H9 (cell line): ENCODE results near the gene ST6GALNAC3. TPM values are rescaled to one million over a fixed set of nuclear protein-coding genes. Genes with fewer than 3 reads are reported as not detected.

Source experiments
- DNase-seq: peaks from one replicate; pipeline ENCODE4 v3.0.0-alpha.2; 2017
- H2AFZ ChIP-seq: one replicate; pipeline ENCODE4 v1.6.1; 2013; ENCODE audit warnings: mild to moderate bottlenecking, low read length, control low read depth, moderate library complexity
- H2AK5ac ChIP-seq: 2 replicates; pipeline ENCODE4 v1.6.1; 2013; ENCODE audit warnings: low read length, control low read depth, mixed read lengths; ENCODE audit not compliant: insufficient read length
- H2BK120ac ChIP-seq: one replicate; pipeline ENCODE4 v1.6.1; 2013; ENCODE audit warnings: low read depth, mild to moderate bottlenecking, low read length, control low read depth, inconsistent platforms; ENCODE audit not compliant: poor library complexity, severe bottlenecking
- H2BK12ac ChIP-seq: 2 replicates; pipeline ENCODE4 v1.6.1; 2013; ENCODE audit warnings: low read length, control low read depth, mixed read lengths, low read depth; ENCODE audit not compliant: insufficient read length
- H2BK15ac ChIP-seq: 2 replicates; pipeline ENCODE4 v1.6.1; 2013; ENCODE audit warnings: low read depth, low read length, control low read depth
- H2BK20ac ChIP-seq: one replicate; pipeline ENCODE4 v1.6.1; 2013; ENCODE audit warnings: low read depth, mild to moderate bottlenecking, low read length, control low read depth, inconsistent platforms; ENCODE audit not compliant: poor library complexity, severe bottlenecking
- H2BK5ac ChIP-seq: 2 replicates; pipeline ENCODE4 v1.6.1; 2013; ENCODE audit warnings: low read length, control low read depth, mixed read lengths; ENCODE audit not compliant: insufficient read length
- H3K14ac ChIP-seq: 2 replicates; pipeline ENCODE4 v1.6.1; 2013; ENCODE audit warnings: low read length, control low read depth; ENCODE audit not compliant: insufficient read depth
- H3K18ac ChIP-seq: 2 replicates; pipeline ENCODE4 v1.6.1; 2013; ENCODE audit warnings: low read depth, mild to moderate bottlenecking, mixed read lengths, low read length, control low read depth; ENCODE audit not compliant: insufficient read length
- H3K23ac ChIP-seq: 2 replicates; pipeline ENCODE4 v1.6.1; 2013; ENCODE audit warnings: low read length, control low read depth, mixed read lengths, low read depth; ENCODE audit not compliant: insufficient read length
- H3K23me2 ChIP-seq: 2 replicates; pipeline ENCODE4 v1.6.1; 2013; ENCODE audit warnings: low read depth, mild to moderate bottlenecking, mixed read lengths, low read length, control low read depth; ENCODE audit not compliant: insufficient read length, poor library complexity, severe bottlenecking
- H3K27ac ChIP-seq: 2 replicates; pipeline ENCODE4 v1.5.1; 2013; ENCODE audit warnings: low read length, control low read depth, mixed read lengths, low read depth; ENCODE audit not compliant: insufficient read length
- H3K27me3 ChIP-seq: 2 replicates; pipeline ENCODE4 v1.6.1; 2013; ENCODE audit warnings: low read length, control low read depth, inconsistent platforms; ENCODE audit not compliant: insufficient read depth
- H3K4ac ChIP-seq: 2 replicates; pipeline ENCODE4 v1.6.1; 2013; ENCODE audit warnings: low read depth, mild to moderate bottlenecking, control low read depth, inconsistent platforms, low read length, moderate library complexity
- H3K4me1 ChIP-seq: 2 replicates; pipeline ENCODE4 v1.6.1; 2013; ENCODE audit warnings: low read length, control low read depth, inconsistent platforms; ENCODE audit not compliant: insufficient read depth
- H3K4me2 ChIP-seq: 2 replicates; pipeline ENCODE4 v1.6.1; 2013; ENCODE audit warnings: low read length, control low read depth, mixed read lengths; ENCODE audit not compliant: insufficient read length, insufficient read depth
- H3K56ac ChIP-seq: 2 replicates; pipeline ENCODE4 v1.6.1; 2013; ENCODE audit warnings: low read depth, mild to moderate bottlenecking, mixed read lengths, low read length, control low read depth; ENCODE audit not compliant: insufficient read length
- H3K79me1 ChIP-seq: 2 replicates; pipeline ENCODE4 v1.6.1; 2013; ENCODE audit warnings: low read depth, mild to moderate bottlenecking, moderate library complexity, low read length, control low read depth, inconsistent platforms; ENCODE audit not compliant: insufficient read depth, poor library complexity, severe bottlenecking
- H3K79me2 ChIP-seq: 2 replicates; pipeline ENCODE4 v1.6.1; 2013; ENCODE audit warnings: low read length, control low read depth, inconsistent platforms; ENCODE audit not compliant: insufficient read depth
- H3K9ac ChIP-seq: 2 replicates; pipeline ENCODE4 v1.6.1; 2013; ENCODE audit warnings: low read length, control low read depth, mixed read lengths; ENCODE audit not compliant: insufficient read length; ENCODE audit errors: extremely low read depth
- H3K9me3 ChIP-seq: one replicate; pipeline ENCODE4 v1.6.1; 2013; ENCODE audit warnings: low read depth, low read length, inconsistent platforms; ENCODE audit not compliant: control insufficient read depth
- H3T11ph ChIP-seq: one replicate; pipeline ENCODE4 v1.6.1; 2013; ENCODE audit warnings: mild to moderate bottlenecking, low read length, control low read depth, inconsistent platforms
- H4K20me1 ChIP-seq: one replicate; pipeline ENCODE4 v1.6.1; 2013; ENCODE audit not compliant: control insufficient read depth, insufficient read length, insufficient read depth
- H4K5ac ChIP-seq: 2 replicates; pipeline ENCODE4 v1.6.1; 2013; ENCODE audit warnings: low read depth, mild to moderate bottlenecking, mixed read lengths, low read length, control low read depth; ENCODE audit not compliant: insufficient read length
- H4K8ac ChIP-seq: replicated peaks from 2 replicates; pipeline ENCODE4 v1.6.1; 2013; ENCODE audit warnings: low read length, control low read depth, mixed read lengths, low read depth; ENCODE audit not compliant: insufficient read length
- H4K91ac ChIP-seq: 2 replicates; pipeline ENCODE4 v1.6.1; 2013; ENCODE audit warnings: low read depth, mild to moderate bottlenecking, moderate library complexity, mixed read lengths, low read length, control low read depth; ENCODE audit not compliant: insufficient read length
- H3K27ac Mint-ChIP-seq, 3 experiments: 2 replicates in 2 of 3; 3 replicates in 1 of 3; pipeline ENCODE4 v1.8.0; 2020 to 2021; ENCODE audit warnings: mixed read lengths in 3 of 3, mild to moderate bottlenecking in 1 of 3, moderate library complexity in 1 of 3
- H3K27me3 Mint-ChIP-seq: 2 replicates; pipeline ENCODE4 v1.8.0; 2021; ENCODE audit warnings: low read depth, mild to moderate bottlenecking, moderate library complexity, mixed read lengths
- H3K36me3 Mint-ChIP-seq, 3 experiments: 2 replicates in 2 of 3; 3 replicates in 1 of 3; pipeline ENCODE4 v1.8.0; 2020 to 2021; ENCODE audit warnings: low read depth in 3 of 3, mixed read lengths in 3 of 3; ENCODE audit not compliant: insufficient read depth in 1 of 3
- H3K4me1 Mint-ChIP-seq, 2 experiments: 2 replicates each; pipeline ENCODE4 v1.8.0; 2020; ENCODE audit warnings: mixed read lengths in 2 of 2
- H3K4me3 Mint-ChIP-seq, 2 experiments: 2 replicates in 1 of 2; 3 replicates in 1 of 2; pipeline ENCODE4 v1.8.0; 2020 to 2021; ENCODE audit warnings: mild to moderate bottlenecking in 2 of 2, mixed read lengths in 2 of 2, moderate library complexity in 1 of 2
- H3K9me3 Mint-ChIP-seq, 2 experiments: 2 replicates in 1 of 2; 3 replicates in 1 of 2; pipeline ENCODE4 v1.8.0; 2020; ENCODE audit warnings: mild to moderate bottlenecking in 2 of 2, mixed read lengths in 2 of 2, moderate library complexity in 1 of 2
- WGBS: extraction: QIAGEN DNeasy Blood & Tissue Kit; methylation state at CpG from one replicate; pipeline ENCODE4 v1.1.7; 2013; ENCODE audit warnings: missing lambda C conversion rate, low lambda C conversion rate, mixed read lengths; ENCODE audit not compliant: insufficient read length; ENCODE audit errors: extremely low coverage; 5-methylcytosine and 5-hydroxymethylcytosine counted together
- total RNA-seq: library from RNA; stranded (reverse); gene quantifications from 2 replicates; pipeline ENCODE4 v1.2.1, GENCODE V29; 2021
- TF ChIP-seq, protein P1 (sequence below): fragments of 200-600 bp; sonication (generic); conservative IDR thresholded peaks from 3 replicates; pipeline ENCODE4 v1.8.0; 2021; ENCODE audit warnings: antibody characterized with exemption, mild to moderate bottlenecking

ST6GALNAC3 gene
- total RNA-seq, 1 experiment from 2014 or later: 11.2 TPM

DNA sequence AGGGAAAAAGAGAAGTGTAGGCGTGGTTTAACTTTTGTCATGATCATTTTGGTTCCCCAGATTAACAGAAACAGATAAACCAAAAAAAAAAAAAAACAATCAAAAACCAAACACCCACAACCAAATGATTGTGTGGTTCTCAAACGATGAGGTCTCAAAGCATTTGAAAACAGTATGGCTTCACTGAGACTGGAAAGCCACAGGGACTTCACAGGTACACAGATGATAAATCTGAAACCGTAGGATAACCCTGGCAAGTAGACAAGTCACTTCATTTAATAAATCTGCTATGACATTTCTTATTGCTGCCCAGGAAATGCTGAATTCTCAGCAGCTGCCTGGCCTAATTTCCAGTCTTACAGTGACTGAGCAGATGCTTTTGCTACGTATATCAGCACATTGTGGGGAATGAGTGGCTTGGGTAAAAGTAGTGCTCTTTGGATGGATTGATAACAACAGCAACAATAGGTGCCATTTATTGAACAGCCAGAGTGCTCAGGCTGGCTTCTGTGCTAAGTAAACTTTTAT, 6.1 kb downstream of the ST6GALNAC3 start:
- H3K79me2 ChIP-seq: peaks cover 3% of the 10 kb centered on the region; the same call in 1 of the 2 replicates
- Mint-ChIP-seq H3K9me3 (no peaks in the 10 kb centered on the region), H3K36me3 (no peaks in the 10 kb centered on the region), H3K27me3 (peaks cover 3% of the 10 kb centered on the region; the same call in 1 of the 2 replicates), H3K4me3 (no peak overlapping the region; a peak in 1 of 5 replicates), H3K27ac (0 out of 7 replicates have a peak overlapping the region, but pooled peaks of 1 of the 3 experiments have one; percentile 0), H3K4me1 (peaks cover 28 to 45% of the 10 kb centered on the region in 2 experiments)
- no peak overlapping the region for H4K91ac ChIP-seq
- no peaks in the 10 kb centered on the region for H3K9me3 ChIP-seq
- H2AFZ ChIP-seq: no peak overlapping the region
- H2AK5ac ChIP-seq: no peak overlapping the region
- no peak overlapping the region for H3K18ac ChIP-seq
- no peak overlapping the region for H3K9ac ChIP-seq
- no peak overlapping the region for H3K4ac ChIP-seq
- no peaks in the 10 kb centered on the region for H3K23me2 ChIP-seq
- no peak overlapping the region for H3K27ac ChIP-seq
- no peak overlapping the region for H3K4me2 ChIP-seq
- H3T11ph ChIP-seq: no peak overlapping the region
- H3K4me1 ChIP-seq: 0 out of 2 replicates have a peak, but pooled peaks cover under 1% of the 10 kb centered on the region
- H2BK15ac ChIP-seq: no peak overlapping the region
- TF ChIP-seq, protein P1, sequence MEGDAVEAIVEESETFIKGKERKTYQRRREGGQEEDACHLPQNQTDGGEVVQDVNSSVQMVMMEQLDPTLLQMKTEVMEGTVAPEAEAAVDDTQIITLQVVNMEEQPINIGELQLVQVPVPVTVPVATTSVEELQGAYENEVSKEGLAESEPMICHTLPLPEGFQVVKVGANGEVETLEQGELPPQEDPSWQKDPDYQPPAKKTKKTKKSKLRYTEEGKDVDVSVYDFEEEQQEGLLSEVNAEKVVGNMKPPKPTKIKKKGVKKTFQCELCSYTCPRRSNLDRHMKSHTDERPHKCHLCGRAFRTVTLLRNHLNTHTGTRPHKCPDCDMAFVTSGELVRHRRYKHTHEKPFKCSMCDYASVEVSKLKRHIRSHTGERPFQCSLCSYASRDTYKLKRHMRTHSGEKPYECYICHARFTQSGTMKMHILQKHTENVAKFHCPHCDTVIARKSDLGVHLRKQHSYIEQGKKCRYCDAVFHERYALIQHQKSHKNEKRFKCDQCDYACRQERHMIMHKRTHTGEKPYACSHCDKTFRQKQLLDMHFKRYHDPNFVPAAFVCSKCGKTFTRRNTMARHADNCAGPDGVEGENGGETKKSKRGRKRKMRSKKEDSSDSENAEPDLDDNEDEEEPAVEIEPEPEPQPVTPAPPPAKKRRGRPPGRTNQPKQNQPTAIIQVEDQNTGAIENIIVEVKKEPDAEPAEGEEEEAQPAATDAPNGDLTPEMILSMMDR: no peak
- WGBS: no CpG with 5 or more reads among the region's 4 CpGs
- no peak overlapping the region for H2BK12ac ChIP-seq
- H3K27me3 ChIP-seq: no peaks in the 10 kb centered on the region
- no peak overlapping the region for H4K8ac ChIP-seq
- no peak overlapping the region for H3K14ac ChIP-seq
- no peak overlapping the region for H2BK20ac ChIP-seq
- no peak overlapping the region for H2BK120ac ChIP-seq
- no peak for DNase-seq
- no peaks in the 10 kb centered on the region for H4K20me1 ChIP-seq
- no peak overlapping the region for H4K5ac ChIP-seq
- peaks cover 3% of the 10 kb centered on the region for H3K79me1 ChIP-seq
- no peak overlapping the region for H3K56ac ChIP-seq
- H3K23ac ChIP-seq: no peak overlapping the region
- H2BK5ac ChIP-seq: no peak overlapping the region
